ENCODE data around the gene TACC3.

TACC3 gene

GRCh38 chr4:1675802-1676137 lies 45.6 kb upstream of the TACC3 start:
- no peak overlapping the region for H2BK120ac ChIP-seq (ENCODE audit: low read depth, low read length)
- H3K9me3 ChIP-seq (ENCODE audit: control insufficient read depth, low read length), result no peaks in the 10 kb centered on the region
- H2AFZ ChIP-seq (ENCODE audit: low read depth, low read length), result no peak overlapping the region
- no peak overlapping the region for H2AK5ac ChIP-seq (ENCODE audit: low read length, severe bottlenecking)
- peaks cover 0 to 4% of the 10 kb centered on the region in 2 experiments for H3K27me3 ChIP-seq (ENCODE audit: control insufficient read depth in 1 of 2, insufficient read depth in 1 of 2, low read length in 2 of 2)
- H3K23ac ChIP-seq (ENCODE audit: low read length in 2 of 2), result no peak overlapping the region
- no peak overlapping the region for H2BK5ac ChIP-seq (ENCODE audit: low read depth, low read length, poor library complexity, severe bottlenecking)
- no peak overlapping the region for H4K8ac ChIP-seq (ENCODE audit: low read length)
- no peak overlapping the region for H2BK12ac ChIP-seq (ENCODE audit: low read length in 2 of 2)
- no peak for DNase-seq
- H3K36me3 ChIP-seq (ENCODE audit: control insufficient read depth in 1 of 2, insufficient read depth in 2 of 2, low read depth in 1 of 2, low read length in 2 of 2), result peaks cover 0 to 7% of the 10 kb centered on the region in 2 experiments
- no peak overlapping the region for H3K9ac ChIP-seq (ENCODE audit: low read length)
- H3K4me1 ChIP-seq (ENCODE audit: control insufficient read depth, insufficient read depth, low read depth, low read length), result no peaks in the 10 kb centered on the region
- H2BK15ac ChIP-seq (ENCODE audit: low read depth, poor library complexity, severe bottlenecking), result no peak overlapping the region
- WGBS, result 78% methylated on average over 10 of the region's 10 CpGs
- H3K4me3 ChIP-seq (ENCODE audit: insufficient read depth in 1 of 2, low read depth in 1 of 2, low read length in 2 of 2), result no peak overlapping the region
- H3K79me1 ChIP-seq (replicated peaks; ENCODE audit: low read length, poor library complexity, severe bottlenecking), result peaks cover 3% of the 10 kb centered on the region
- H3K4me2 ChIP-seq (ENCODE audit: low read length, poor library complexity, severe bottlenecking), result no peak overlapping the region
- no peak overlapping the region for H3K14ac ChIP-seq (ENCODE audit: low read length in 2 of 2)
- no peak overlapping the region for H3K27ac ChIP-seq (ENCODE audit: low read length, poor library complexity, severe bottlenecking)
- no peak overlapping the region for H3K18ac ChIP-seq (ENCODE audit: low read depth in 1 of 2, low read length in 2 of 2)
- no peak overlapping the region for H3K4ac ChIP-seq (ENCODE audit: low read depth in 1 of 2, low read length in 2 of 2)
- H4K91ac ChIP-seq (ENCODE audit: low read length), result no peak overlapping the region

- peaks cover 0 to 3% of the 10 kb centered on the region in 2 experiments for H3K36me3 ChIP-seq (ENCODE audit: control insufficient read depth in 1 of 2, insufficient read depth in 2 of 2, low read depth in 1 of 2, low read length in 2 of 2)
- no peaks in the 10 kb centered on the region for H3K9me3 ChIP-seq (ENCODE audit: control insufficient read depth, low read length)
- H2BK120ac ChIP-seq (ENCODE audit: low read depth, low read length), result no peak overlapping the region
- H2BK15ac ChIP-seq (ENCODE audit: low read depth, poor library complexity, severe bottlenecking), result no peak overlapping the region
- no peak overlapping the region for H3K4me3 ChIP-seq (ENCODE audit: insufficient read depth in 1 of 2, low read depth in 1 of 2, low read length in 2 of 2)
- no peak overlapping the region for H3K27ac ChIP-seq (ENCODE audit: low read length, poor library complexity, severe bottlenecking)
- no peak overlapping the region for H2AK5ac ChIP-seq (ENCODE audit: low read length, severe bottlenecking)
- H3K23ac ChIP-seq (ENCODE audit: low read length in 2 of 2), result no peak overlapping the region
- H2BK12ac ChIP-seq (ENCODE audit: low read length in 2 of 2), result no peak overlapping the region
- no peak overlapping the region for H2BK5ac ChIP-seq (ENCODE audit: low read depth, low read length, poor library complexity, severe bottlenecking)
- H3K4me2 ChIP-seq (ENCODE audit: low read length, poor library complexity, severe bottlenecking), result no peak overlapping the region
- H3K79me1 ChIP-seq (replicated peaks; ENCODE audit: low read length, poor library complexity, severe bottlenecking), result peaks cover 6% of the 10 kb centered on the region
- H2AFZ ChIP-seq (ENCODE audit: low read depth, low read length), result no peak overlapping the region
- H3K27me3 ChIP-seq (ENCODE audit: control insufficient read depth in 1 of 2, insufficient read depth in 1 of 2, low read length in 2 of 2), result peaks cover 0 to 4% of the 10 kb centered on the region in 2 experiments
- H3K4ac ChIP-seq (ENCODE audit: low read depth in 1 of 2, low read length in 2 of 2), result no peak overlapping the region
- H4K8ac ChIP-seq (ENCODE audit: low read length), result no peak overlapping the region
- no peak overlapping the region for H3K14ac ChIP-seq (ENCODE audit: low read length in 2 of 2)
- no peak overlapping the region for H3K9ac ChIP-seq (ENCODE audit: low read length)
- no peak overlapping the region for H4K91ac ChIP-seq (ENCODE audit: low read length)
- WGBS, result 88% methylated on average over 25 of the region's 25 CpGs
- DNase-seq, result no peak
- no peak overlapping the region for H3K18ac ChIP-seq (ENCODE audit: low read depth in 1 of 2, low read length in 2 of 2)
- no peaks in the 10 kb centered on the region for H3K4me1 ChIP-seq (ENCODE audit: control insufficient read depth, insufficient read depth, low read depth, low read length)
Measured at GRCh38 chr4:1676605-1677525, 44.5 kb upstream of the TACC3 start.

- no peak for DNase-seq
- no peak overlapping the region for H2BK12ac ChIP-seq (ENCODE audit: low read length in 2 of 2)
- peaks cover 0 to 3% of the 10 kb centered on the region in 2 experiments for H3K36me3 ChIP-seq (ENCODE audit: control insufficient read depth in 1 of 2, insufficient read depth in 2 of 2, low read depth in 1 of 2, low read length in 2 of 2)
- no peak overlapping the region for H3K27ac ChIP-seq (ENCODE audit: low read length, poor library complexity, severe bottlenecking)
- WGBS, result 85% methylated on average over 5 of the region's 5 CpGs
- H3K27me3 ChIP-seq (ENCODE audit: control insufficient read depth in 1 of 2, insufficient read depth in 1 of 2, low read length in 2 of 2), result peaks cover 0 to 4% of the 10 kb centered on the region in 2 experiments
- peaks cover 3% of the 10 kb centered on the region for H3K4me1 ChIP-seq (ENCODE audit: control insufficient read depth, insufficient read depth, low read depth, low read length)
- H3K79me1 ChIP-seq (replicated peaks; ENCODE audit: low read length, poor library complexity, severe bottlenecking), result peaks cover 6% of the 10 kb centered on the region
- no peak overlapping the region for H3K18ac ChIP-seq (ENCODE audit: low read depth in 1 of 2, low read length in 2 of 2)
- H3K9me3 ChIP-seq (ENCODE audit: control insufficient read depth, low read length), result no peaks in the 10 kb centered on the region
- no peak overlapping the region for H2AK5ac ChIP-seq (ENCODE audit: low read length, severe bottlenecking)
- H3K4ac ChIP-seq (ENCODE audit: low read depth in 1 of 2, low read length in 2 of 2), result no peak overlapping the region
- H4K8ac ChIP-seq (ENCODE audit: low read length), result no peak overlapping the region
- H3K4me3 ChIP-seq (ENCODE audit: insufficient read depth in 1 of 2, low read depth in 1 of 2, low read length in 2 of 2), result no peak overlapping the region
- H2BK5ac ChIP-seq (ENCODE audit: low read depth, low read length, poor library complexity, severe bottlenecking), result no peak overlapping the region
- H3K14ac ChIP-seq (ENCODE audit: low read length in 2 of 2), result no peak overlapping the region
- no peak overlapping the region for H2AFZ ChIP-seq (ENCODE audit: low read depth, low read length)
- no peak overlapping the region for H3K23ac ChIP-seq (ENCODE audit: low read length in 2 of 2)
- no peak overlapping the region for H3K4me2 ChIP-seq (ENCODE audit: low read length, poor library complexity, severe bottlenecking)
- H3K9ac ChIP-seq (ENCODE audit: low read length), result no peak overlapping the region
- no peak overlapping the region for H2BK120ac ChIP-seq (ENCODE audit: low read depth, low read length)
- no peak overlapping the region for H4K91ac ChIP-seq (ENCODE audit: low read length)
- H2BK15ac ChIP-seq (ENCODE audit: low read depth, poor library complexity, severe bottlenecking), result no peak overlapping the region
Measured at GRCh38 chr4:1678244-1678643, 43.1 kb upstream of the TACC3 start.

GRCh38 chr4:1682860-1683259 lies 38.5 kb upstream of the TACC3 start:
- H3K36me3 ChIP-seq (ENCODE audit: control insufficient read depth in 1 of 2, insufficient read depth in 2 of 2, low read depth in 1 of 2, low read length in 2 of 2), result no peaks in the 10 kb centered on the region
- no peak overlapping the region for H2BK15ac ChIP-seq (ENCODE audit: low read depth, poor library complexity, severe bottlenecking)
- no peak overlapping the region for H3K14ac ChIP-seq (ENCODE audit: low read length in 2 of 2)
- no peak overlapping the region for H2BK120ac ChIP-seq (ENCODE audit: low read depth, low read length)
- H3K27me3 ChIP-seq (ENCODE audit: control insufficient read depth in 1 of 2, insufficient read depth in 1 of 2, low read length in 2 of 2), result no peaks in the 10 kb centered on the region
- H4K8ac ChIP-seq (ENCODE audit: low read length), result no peak overlapping the region
- H3K4me1 ChIP-seq (ENCODE audit: control insufficient read depth, insufficient read depth, low read depth, low read length), result peaks cover 27% of the 10 kb centered on the region
- no peak overlapping the region for H2BK5ac ChIP-seq (ENCODE audit: low read depth, low read length, poor library complexity, severe bottlenecking)
- WGBS, result 86% methylated on average over 12 of the region's 13 CpGs
- peak overlapping the region; percentile 46 for H2AFZ ChIP-seq (ENCODE audit: low read depth, low read length)
- H3K27ac ChIP-seq (ENCODE audit: low read length, poor library complexity, severe bottlenecking), result peak overlapping the region; percentile 82
- H3K9ac ChIP-seq (ENCODE audit: low read length), result peak overlapping the region; percentile 89
- H2AK5ac ChIP-seq (ENCODE audit: low read length, severe bottlenecking), result no peak overlapping the region
- H3K9me3 ChIP-seq (ENCODE audit: control insufficient read depth, low read length), result no peaks in the 10 kb centered on the region
- no peak overlapping the region for H2BK12ac ChIP-seq (ENCODE audit: low read length in 2 of 2)
- peak overlapping the region in 1 of 2 experiments; percentile 72 for H3K4me3 ChIP-seq (ENCODE audit: insufficient read depth in 1 of 2, low read depth in 1 of 2, low read length in 2 of 2)
- H3K4ac ChIP-seq (ENCODE audit: low read depth in 1 of 2, low read length in 2 of 2), result no peak overlapping the region
- H3K23ac ChIP-seq (ENCODE audit: low read length in 2 of 2), result no peak overlapping the region
- H3K18ac ChIP-seq (ENCODE audit: low read depth in 1 of 2, low read length in 2 of 2), result no peak overlapping the region
- H4K91ac ChIP-seq (ENCODE audit: low read length), result no peak overlapping the region
- DNase-seq, result peak; percentile 9
- peak overlapping the region; percentile 20 for H3K4me2 ChIP-seq (ENCODE audit: low read length, poor library complexity, severe bottlenecking)
- H3K79me1 ChIP-seq (replicated peaks; ENCODE audit: low read length, poor library complexity, severe bottlenecking), result peaks cover 3% of the 10 kb centered on the region

Data from mesenchymal stem cell (in vitro differentiated cells and primary cell).